K562 (cell line): ENCODE measurements around the gene CLCA1.

Experiments
- GATAD2A ChIP-seq: fragments of 450-650 bp; IDR thresholded peaks from 2 replicates; pipeline ENCODE4 v1.6.1; 2017
- MXI1 ChIP-seq: IDR thresholded peaks from 2 replicates; pipeline ENCODE4 v1.6.1; 2011; ENCODE audit warnings: low read depth, mild to moderate bottlenecking, improper control_type of control experiment, low read length
- ZC3H4 ChIP-seq: sonication (generic); formaldehyde crosslinking; IDR thresholded peaks from 2 replicates; pipeline ENCODE4 v1.9.0; 2021; ENCODE audit warnings: missing genetic modification reagents, borderline replicate concordance
- ZZZ3 ChIP-seq: fragments of 450-650 bp; IDR thresholded peaks from 2 replicates; pipeline ENCODE4 v1.6.1; 2016; ENCODE audit warnings: antibody characterized with exemption, mild to moderate bottlenecking, moderate library complexity
- TF ChIP-seq, protein P1 (sequence below), 3 experiments: IDR thresholded peaks in 2 of 3; conservative IDR thresholded peaks in 1 of 3; 2 replicates each; pipeline ENCODE4 v1.5.1; 2011 to 2012; ENCODE audit warnings: low read length in 3 of 3, mild to moderate bottlenecking in 3 of 3, control low read depth in 2 of 3, improper control_type of control experiment in 1 of 3, inconsistent platforms in 1 of 3, low read depth in 1 of 3, mixed read lengths in 1 of 3, moderate library complexity in 1 of 3; ENCODE audit not compliant: insufficient read depth in 2 of 3
- TF ChIP-seq, protein P2 (sequence below): sonication (generic); formaldehyde crosslinking; IDR thresholded peaks from 2 replicates; pipeline ENCODE4 v1.8.1; 2023; ENCODE audit warnings: mild to moderate bottlenecking, missing genetic modification reagents
- TF ChIP-seq, protein P3 (sequence below): fragments of 250-450 bp; sonication (Bioruptor Pico); IDR thresholded peaks from 2 replicates; pipeline ENCODE4 v1.8.0; 2021; ENCODE audit warnings: mild to moderate bottlenecking, moderate library complexity
- TF ChIP-seq, protein P4 (sequence below): sonication (generic); formaldehyde crosslinking; IDR thresholded peaks from 2 replicates; pipeline ENCODE4 v1.8.0; 2023; ENCODE audit warnings: mild to moderate bottlenecking, missing genetic modification reagents

DNA sequence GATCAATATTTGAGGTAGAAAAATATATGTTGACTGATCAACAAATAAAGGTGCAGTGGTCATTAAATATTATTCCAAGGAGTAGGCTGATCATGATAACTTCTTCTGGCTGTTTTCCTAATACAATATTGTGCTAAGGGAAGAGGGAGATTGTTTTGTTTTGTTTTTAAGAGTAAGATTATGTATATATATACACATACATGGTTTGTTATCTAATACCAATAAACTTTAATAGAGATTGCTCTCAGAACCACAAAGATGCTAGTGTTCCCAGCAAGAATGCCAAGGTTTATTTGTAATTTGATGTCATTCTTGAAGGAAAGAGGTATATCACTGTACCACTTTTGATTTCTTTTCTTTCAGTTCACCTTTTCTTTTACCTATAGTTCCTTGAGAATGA is 34.7 kb upstream of the CLCA1 start:
- TF ChIP-seq, protein P1, sequence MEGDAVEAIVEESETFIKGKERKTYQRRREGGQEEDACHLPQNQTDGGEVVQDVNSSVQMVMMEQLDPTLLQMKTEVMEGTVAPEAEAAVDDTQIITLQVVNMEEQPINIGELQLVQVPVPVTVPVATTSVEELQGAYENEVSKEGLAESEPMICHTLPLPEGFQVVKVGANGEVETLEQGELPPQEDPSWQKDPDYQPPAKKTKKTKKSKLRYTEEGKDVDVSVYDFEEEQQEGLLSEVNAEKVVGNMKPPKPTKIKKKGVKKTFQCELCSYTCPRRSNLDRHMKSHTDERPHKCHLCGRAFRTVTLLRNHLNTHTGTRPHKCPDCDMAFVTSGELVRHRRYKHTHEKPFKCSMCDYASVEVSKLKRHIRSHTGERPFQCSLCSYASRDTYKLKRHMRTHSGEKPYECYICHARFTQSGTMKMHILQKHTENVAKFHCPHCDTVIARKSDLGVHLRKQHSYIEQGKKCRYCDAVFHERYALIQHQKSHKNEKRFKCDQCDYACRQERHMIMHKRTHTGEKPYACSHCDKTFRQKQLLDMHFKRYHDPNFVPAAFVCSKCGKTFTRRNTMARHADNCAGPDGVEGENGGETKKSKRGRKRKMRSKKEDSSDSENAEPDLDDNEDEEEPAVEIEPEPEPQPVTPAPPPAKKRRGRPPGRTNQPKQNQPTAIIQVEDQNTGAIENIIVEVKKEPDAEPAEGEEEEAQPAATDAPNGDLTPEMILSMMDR (IDR thresholded peaks at IDR 0.05 in 2 of 3, conservative IDR thresholded peaks at IDR 0.05 in 1 of 3; ENCODE audit: insufficient read depth in 2 of 3, low read depth in 1 of 3, low read length in 3 of 3), result no peak
- TF ChIP-seq, protein P2, sequence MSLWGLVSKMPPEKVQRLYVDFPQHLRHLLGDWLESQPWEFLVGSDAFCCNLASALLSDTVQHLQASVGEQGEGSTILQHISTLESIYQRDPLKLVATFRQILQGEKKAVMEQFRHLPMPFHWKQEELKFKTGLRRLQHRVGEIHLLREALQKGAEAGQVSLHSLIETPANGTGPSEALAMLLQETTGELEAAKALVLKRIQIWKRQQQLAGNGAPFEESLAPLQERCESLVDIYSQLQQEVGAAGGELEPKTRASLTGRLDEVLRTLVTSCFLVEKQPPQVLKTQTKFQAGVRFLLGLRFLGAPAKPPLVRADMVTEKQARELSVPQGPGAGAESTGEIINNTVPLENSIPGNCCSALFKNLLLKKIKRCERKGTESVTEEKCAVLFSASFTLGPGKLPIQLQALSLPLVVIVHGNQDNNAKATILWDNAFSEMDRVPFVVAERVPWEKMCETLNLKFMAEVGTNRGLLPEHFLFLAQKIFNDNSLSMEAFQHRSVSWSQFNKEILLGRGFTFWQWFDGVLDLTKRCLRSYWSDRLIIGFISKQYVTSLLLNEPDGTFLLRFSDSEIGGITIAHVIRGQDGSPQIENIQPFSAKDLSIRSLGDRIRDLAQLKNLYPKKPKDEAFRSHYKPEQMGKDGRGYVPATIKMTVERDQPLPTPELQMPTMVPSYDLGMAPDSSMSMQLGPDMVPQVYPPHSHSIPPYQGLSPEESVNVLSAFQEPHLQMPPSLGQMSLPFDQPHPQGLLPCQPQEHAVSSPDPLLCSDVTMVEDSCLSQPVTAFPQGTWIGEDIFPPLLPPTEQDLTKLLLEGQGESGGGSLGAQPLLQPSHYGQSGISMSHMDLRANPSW (CRISPR knock-in tag), result no peak
- TF ChIP-seq ZZZ3 (no peak), MXI1 (no peak), GATAD2A (no peak), ZC3H4 (CRISPR knock-in tag) (no peak)
- TF ChIP-seq, protein P3, sequence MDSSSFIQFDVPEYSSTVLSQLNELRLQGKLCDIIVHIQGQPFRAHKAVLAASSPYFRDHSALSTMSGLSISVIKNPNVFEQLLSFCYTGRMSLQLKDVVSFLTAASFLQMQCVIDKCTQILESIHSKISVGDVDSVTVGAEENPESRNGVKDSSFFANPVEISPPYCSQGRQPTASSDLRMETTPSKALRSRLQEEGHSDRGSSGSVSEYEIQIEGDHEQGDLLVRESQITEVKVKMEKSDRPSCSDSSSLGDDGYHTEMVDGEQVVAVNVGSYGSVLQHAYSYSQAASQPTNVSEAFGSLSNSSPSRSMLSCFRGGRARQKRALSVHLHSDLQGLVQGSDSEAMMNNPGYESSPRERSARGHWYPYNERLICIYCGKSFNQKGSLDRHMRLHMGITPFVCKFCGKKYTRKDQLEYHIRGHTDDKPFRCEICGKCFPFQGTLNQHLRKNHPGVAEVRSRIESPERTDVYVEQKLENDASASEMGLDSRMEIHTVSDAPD (CRISPR knock-in tag), result no peak
- TF ChIP-seq, protein P4, sequence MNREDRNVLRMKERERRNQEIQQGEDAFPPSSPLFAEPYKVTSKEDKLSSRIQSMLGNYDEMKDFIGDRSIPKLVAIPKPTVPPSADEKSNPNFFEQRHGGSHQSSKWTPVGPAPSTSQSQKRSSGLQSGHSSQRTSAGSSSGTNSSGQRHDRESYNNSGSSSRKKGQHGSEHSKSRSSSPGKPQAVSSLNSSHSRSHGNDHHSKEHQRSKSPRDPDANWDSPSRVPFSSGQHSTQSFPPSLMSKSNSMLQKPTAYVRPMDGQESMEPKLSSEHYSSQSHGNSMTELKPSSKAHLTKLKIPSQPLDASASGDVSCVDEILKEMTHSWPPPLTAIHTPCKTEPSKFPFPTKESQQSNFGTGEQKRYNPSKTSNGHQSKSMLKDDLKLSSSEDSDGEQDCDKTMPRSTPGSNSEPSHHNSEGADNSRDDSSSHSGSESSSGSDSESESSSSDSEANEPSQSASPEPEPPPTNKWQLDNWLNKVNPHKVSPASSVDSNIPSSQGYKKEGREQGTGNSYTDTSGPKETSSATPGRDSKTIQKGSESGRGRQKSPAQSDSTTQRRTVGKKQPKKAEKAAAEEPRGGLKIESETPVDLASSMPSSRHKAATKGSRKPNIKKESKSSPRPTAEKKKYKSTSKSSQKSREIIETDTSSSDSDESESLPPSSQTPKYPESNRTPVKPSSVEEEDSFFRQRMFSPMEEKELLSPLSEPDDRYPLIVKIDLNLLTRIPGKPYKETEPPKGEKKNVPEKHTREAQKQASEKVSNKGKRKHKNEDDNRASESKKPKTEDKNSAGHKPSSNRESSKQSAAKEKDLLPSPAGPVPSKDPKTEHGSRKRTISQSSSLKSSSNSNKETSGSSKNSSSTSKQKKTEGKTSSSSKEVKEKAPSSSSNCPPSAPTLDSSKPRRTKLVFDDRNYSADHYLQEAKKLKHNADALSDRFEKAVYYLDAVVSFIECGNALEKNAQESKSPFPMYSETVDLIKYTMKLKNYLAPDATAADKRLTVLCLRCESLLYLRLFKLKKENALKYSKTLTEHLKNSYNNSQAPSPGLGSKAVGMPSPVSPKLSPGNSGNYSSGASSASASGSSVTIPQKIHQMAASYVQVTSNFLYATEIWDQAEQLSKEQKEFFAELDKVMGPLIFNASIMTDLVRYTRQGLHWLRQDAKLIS (CRISPR knock-in tag), result no peak
